GM10266 (cell line): ENCODE measurements around the gene NTMT1.
A peak's percentile ranks its signal among the peaks of the same experiment; 100 is the strongest.

Source experiments
- DNase-seq: peaks from one replicate; pipeline ENCODE4 v3.0.0; 2012; ENCODE audit errors: extremely low spot score
- CTCF ChIP-seq: IDR thresholded peaks from 2 replicates; pipeline ENCODE4 v1.5.1; 2012; ENCODE audit warnings: mild to moderate bottlenecking, low read depth; ENCODE audit not compliant: control insufficient read depth, insufficient read depth; ENCODE audit errors: missing control alignments

NTMT1 gene

GRCh38 chr9:129640086-129640870 lies 14.3 kb downstream of the NTMT1 start:
- no peak for DNase-seq
- no peak for TF ChIP-seq CTCF

GRCh38 chr9:129640871-129641749 lies 15.1 kb downstream of the NTMT1 start:
- DNase-seq = peak; percentile 40
- no peak for TF ChIP-seq CTCF

DNA sequence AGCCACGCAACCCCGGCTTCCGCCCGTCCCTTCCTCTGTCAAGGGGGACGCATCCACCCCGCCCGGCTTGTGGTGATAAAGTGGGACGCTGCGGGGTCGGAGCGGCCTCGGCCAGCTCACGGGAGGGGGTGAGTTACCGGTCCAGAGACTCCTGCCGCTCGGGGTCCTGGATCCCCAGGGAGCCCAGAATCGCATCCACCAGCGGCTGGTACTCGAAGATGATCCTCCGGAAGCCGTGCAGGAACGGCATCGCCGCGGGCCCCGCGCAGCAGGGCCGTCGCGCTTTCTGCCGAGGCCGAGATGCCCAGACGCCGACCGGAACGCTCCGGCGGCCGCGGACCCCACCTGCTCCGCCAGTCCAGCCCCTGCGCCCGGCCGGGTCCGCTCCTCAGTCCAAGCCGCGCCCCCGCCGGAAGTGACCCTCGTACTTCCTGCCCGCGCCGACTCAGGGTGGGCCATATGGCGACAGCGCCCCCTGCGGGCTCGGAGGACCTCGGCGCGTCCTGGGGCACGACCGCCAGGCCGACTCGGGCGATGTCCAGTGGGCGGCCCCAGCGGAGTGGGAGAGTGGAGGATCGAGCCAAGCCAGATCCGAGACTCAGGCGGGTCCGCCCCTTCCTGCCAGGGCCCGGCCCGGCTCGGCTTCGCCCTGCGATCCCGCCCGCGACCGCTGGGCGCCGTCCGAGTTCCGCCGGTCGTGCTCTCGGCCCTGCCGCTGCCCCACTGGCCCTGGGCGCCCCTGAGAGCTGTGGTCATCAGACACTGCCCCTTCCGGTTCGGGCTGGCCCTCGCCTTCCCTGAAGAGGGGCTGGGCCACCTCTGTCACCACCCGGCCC lies 16.0 kb downstream of the NTMT1 start, which contains the start of gene ASB6:
ASB6 (minus strand) TSS at position 402 of the 836 bp plus-strand sequence; CDS start at position 250, 152 bp downstream.
- peak; percentile 85 for TF ChIP-seq CTCF

DNA sequence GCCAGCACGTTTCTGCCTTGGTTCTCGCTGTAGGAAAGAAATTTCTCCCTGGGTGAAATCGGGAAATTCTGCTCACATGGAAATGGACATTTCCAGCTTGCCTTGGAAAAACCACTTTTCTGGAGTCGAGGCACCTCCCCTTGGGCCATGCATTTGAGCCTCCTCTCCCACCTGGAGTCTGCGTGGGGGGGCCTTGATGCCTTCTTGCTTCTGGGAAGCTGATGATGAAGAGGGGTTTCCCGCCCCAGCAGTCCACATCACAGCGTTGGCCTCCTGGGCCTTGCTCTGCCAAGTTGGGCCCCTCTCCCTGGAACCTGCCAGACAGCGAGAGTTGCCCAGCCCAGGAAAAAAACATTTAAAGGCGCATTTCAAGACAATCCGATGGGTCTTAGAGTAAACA lies 17.7 kb downstream of the NTMT1 start:
- no peak for DNase-seq
- TF ChIP-seq CTCF = no peak

More for the DNA sequence above, 16.0 kb downstream of the NTMT1 start, which contains the start of gene ASB6:
- DNase-seq = peak; percentile 100

GRCh38 chr9:129644365-129644764 lies 18.4 kb downstream of the NTMT1 start:
- DNase-seq = no peak
- TF ChIP-seq CTCF = no peak

GRCh38 chr9:129644902-129645301 lies 18.9 kb downstream of the NTMT1 start:
- no peak for TF ChIP-seq CTCF

More at GRCh38 chr9:129644902-129645301, 18.9 kb downstream of the NTMT1 start:
- DNase-seq = no peak
